ENCODE results near the gene WDR1.

DNA sequence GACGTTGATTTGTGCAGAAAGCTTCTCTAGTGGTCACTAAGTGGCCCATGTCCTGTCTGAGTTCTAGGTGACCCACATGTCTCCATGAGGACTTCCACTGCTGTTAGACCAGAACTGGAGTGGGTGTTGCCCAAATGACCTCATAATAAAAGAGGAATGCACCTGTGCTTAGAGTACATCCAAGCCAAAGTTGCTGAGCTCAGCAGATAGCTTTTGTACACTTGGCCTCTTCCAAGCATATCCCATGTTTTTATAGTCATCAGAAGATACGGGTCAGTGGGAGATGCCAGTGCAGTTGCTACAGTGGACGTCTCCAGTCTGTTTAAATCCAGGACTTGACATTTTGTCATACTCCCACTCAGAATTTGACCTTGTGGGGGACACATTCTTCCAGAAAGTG lies 37.6 kb upstream of the WDR1 start:
- no peak for TF ChIP-seq CTCF (IDR thresholded peaks at IDR 0.05)
- no peak for TF ChIP-seq EP300 (IDR thresholded peaks at IDR 0.05)
- no peak for TF ChIP-seq POLR2A (IDR thresholded peaks at IDR 0.05; ENCODE audit: low read depth)
- no peak for TF ChIP-seq POLR2AphosphoS5 (IDR thresholded peaks at IDR 0.05)
